ENCODE results near the gene BCR. TPM values are rescaled to one million over a fixed set of nuclear protein-coding genes. Genes with fewer than 3 reads are reported as not detected.
A peak's percentile ranks its signal among the peaks of the same experiment; 100 is the strongest.

BCR gene
- total and polyA plus RNA-seq, 2 of the 4 experiments (the other 2 are of a cell fraction), result 28.9 to 44.6 TPM

- TF ChIP-seq BHLHE40 (IDR thresholded peaks at IDR 0.05; ENCODE audit: low read depth, low read length), result no peak
These were observed 54.3 kb downstream of the BCR start (continued) for GRCh38 chr22:23234409-23235161.

GRCh38 chr22:23235425-23235824 lies 55.1 kb downstream of the BCR start:
- Histone ChIP-seq H3K4me3 (ENCODE audit: insufficient read depth, low read depth, low read length) (no peak overlapping the region), H3K18ac (ENCODE audit: low read depth, low read length) (no peak overlapping the region), H2AFZ (replicated peaks; ENCODE audit: low read length, poor library complexity) (no peak overlapping the region), H4K91ac (ENCODE audit: insufficient read depth, low read depth, low read length) (no peak overlapping the region), H3K4me2 (ENCODE audit: low read depth, low read length) (no peak overlapping the region), H2BK20ac (ENCODE audit: low read depth, low read length) (no peak overlapping the region), H2BK120ac (ENCODE audit: low read depth, low read length) (no peak overlapping the region), H4K8ac (ENCODE audit: low read depth in 2 of 2, low read length in 2 of 2) (no peak overlapping the region), H2BK15ac (ENCODE audit: low read depth, low read length) (no peak overlapping the region), H3K9me1 (ENCODE audit: insufficient read depth, low read length) (peaks cover 33% of the 10 kb centered on the region), H3K56ac (ENCODE audit: extremely low read depth, insufficient read depth, low read length) (no peak overlapping the region), H4K5ac (ENCODE audit: low read depth, low read length) (no peak overlapping the region), H4K20me1 (ENCODE audit: insufficient read depth, low read length) (peaks cover 75% of the 10 kb centered on the region), H3K27ac (ENCODE audit: insufficient read depth, low read length) (no peak overlapping the region), H2BK5ac (ENCODE audit: low read depth, low read length, poor library complexity, severe bottlenecking) (no peak overlapping the region), H3K27me3 (ENCODE audit: control insufficient read depth, insufficient read depth, low read length) (no peaks in the 10 kb centered on the region), H3K9me3 (ENCODE audit: control insufficient read depth, insufficient read depth, low read length) (no peaks in the 10 kb centered on the region), H3K79me1 (ENCODE audit: low read depth in 1 of 2, low read length in 2 of 2) (peaks cover 48 to 86% of the 10 kb centered on the region in 2 experiments), H3K23ac (ENCODE audit: low read depth, low read length) (no peak overlapping the region), H3K4ac (ENCODE audit: low read depth, low read length) (no peak overlapping the region), H3K4me1 (ENCODE audit: control insufficient read depth, insufficient read depth, low read length) (peaks cover 14% of the 10 kb centered on the region), H2AK9ac (replicated peaks; ENCODE audit: low read depth, low read length, poor library complexity) (no peak overlapping the region), H3K9ac (ENCODE audit: low read depth, low read length) (no peak overlapping the region), H3K14ac (replicated peaks; ENCODE audit: low read depth, low read length) (no peak overlapping the region), H2AK5ac (ENCODE audit: low read depth, low read length) (no peak overlapping the region), H3K36me3 (ENCODE audit: control insufficient read depth, insufficient read depth, low read length) (no peaks in the 10 kb centered on the region)
- in situ Hi-C loops (cut with MboI; ENCODE audit: low sequenced_read_pairs), result no loop called here
- dilution Hi-C loops (cut with HindIII; ENCODE audit: low sequenced_read_pairs, unreplicated experiment), result no loop called here
- ChIA-PET CTCF (no interaction called here), POLR2A (ENCODE audit: unreplicated experiment) (interaction anchor here (0.6 kb wide), 1 partner anchor 41 kb away, joined by 7 read pairs; no protein-coding TSS in a partner anchor)
- DNase-seq (peak; percentile 17), ATAC-seq (ENCODE audit: low read depth) (no peak)
- WGBS, 2 experiments (ENCODE audit: extremely low coverage in 2 of 2, insufficient read length in 1 of 2), result 100% methylated on average over 3 of the region's 3 CpGs; no CpG with 5 or more reads in 1 of the 2 experiments
- TF ChIP-seq NFE2L2 (IDR thresholded peaks at IDR 0.05; ENCODE audit: low read depth, low read length) (no peak), CHD1 (IDR thresholded peaks at IDR 0.05; ENCODE audit: low read depth, low read length) (no peak), RFX5 (IDR thresholded peaks at IDR 0.05; ENCODE audit: low read depth, low read length) (no peak), FOS (IDR thresholded peaks at IDR 0.05; ENCODE audit: low read depth, low read length) (no peak), RCOR1 (IDR thresholded peaks at IDR 0.05; ENCODE audit: insufficient replicate concordance, low read length) (no peak)
- TF ChIP-seq, protein P1, sequence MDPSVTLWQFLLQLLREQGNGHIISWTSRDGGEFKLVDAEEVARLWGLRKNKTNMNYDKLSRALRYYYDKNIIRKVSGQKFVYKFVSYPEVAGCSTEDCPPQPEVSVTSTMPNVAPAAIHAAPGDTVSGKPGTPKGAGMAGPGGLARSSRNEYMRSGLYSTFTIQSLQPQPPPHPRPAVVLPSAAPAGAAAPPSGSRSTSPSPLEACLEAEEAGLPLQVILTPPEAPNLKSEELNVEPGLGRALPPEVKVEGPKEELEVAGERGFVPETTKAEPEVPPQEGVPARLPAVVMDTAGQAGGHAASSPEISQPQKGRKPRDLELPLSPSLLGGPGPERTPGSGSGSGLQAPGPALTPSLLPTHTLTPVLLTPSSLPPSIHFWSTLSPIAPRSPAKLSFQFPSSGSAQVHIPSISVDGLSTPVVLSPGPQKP (IDR thresholded peaks at IDR 0.05; ENCODE audit: borderline replicate concordance, low read depth, low read length), result no peak
- TF ChIP-seq, protein P2, sequence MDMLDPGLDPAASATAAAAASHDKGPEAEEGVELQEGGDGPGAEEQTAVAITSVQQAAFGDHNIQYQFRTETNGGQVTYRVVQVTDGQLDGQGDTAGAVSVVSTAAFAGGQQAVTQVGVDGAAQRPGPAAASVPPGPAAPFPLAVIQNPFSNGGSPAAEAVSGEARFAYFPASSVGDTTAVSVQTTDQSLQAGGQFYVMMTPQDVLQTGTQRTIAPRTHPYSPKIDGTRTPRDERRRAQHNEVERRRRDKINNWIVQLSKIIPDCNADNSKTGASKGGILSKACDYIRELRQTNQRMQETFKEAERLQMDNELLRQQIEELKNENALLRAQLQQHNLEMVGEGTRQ (IDR thresholded peaks at IDR 0.05; ENCODE audit: low read depth, low read length), result no peak
- intact Hi-C loops (cut with micrococcal nuclease), result no loop called here
- no TSS peak for BruUV-seq (replicated peaks)

Measured in IMR-90 (cell line).